Measurements from ENCODE around the gene DPYD.

GRCh38 chr1:97168056-97168455 lies 752.8 kb downstream of the DPYD start:
- TF ChIP-seq POLR2A (IDR thresholded peaks at IDR 0.05; ENCODE audit: low read length) (no peak), GATA1 (IDR thresholded peaks at IDR 0.05; ENCODE audit: low read depth, low read length) (no peak)
